GM12891 (cell line): Measurements from ENCODE around the gene PIK3R3.
"Not testable (repeated sequence)": the region's sequence is repeated elsewhere in the genome, so short reads cannot be mapped to it uniquely, and the experiment has no call there.

ENCODE experiments used
- DNase-seq: peaks from one replicate; pipeline ENCODE4 v3.0.0; 2011; ENCODE audit warnings: low spot score; ENCODE audit not compliant: insufficient read length
- FAIRE-seq: peaks from 2 replicates; lab custom pipeline; 2011; peaks lifted over from hg19 to GRCh38; lab: Jason Lieb, UNC
- PAX5 ChIP-seq: IDR thresholded peaks from 2 replicates; pipeline ENCODE4 v1.6.1; 2011; ENCODE audit warnings: low read length, moderate library complexity, mild to moderate bottlenecking; ENCODE audit not compliant: insufficient read depth, severe bottlenecking
- POLR2A ChIP-seq: IDR thresholded peaks from 2 replicates; pipeline ENCODE4 v1.6.1; 2011; ENCODE audit warnings: low read depth, low read length, control low read depth
- POLR2AphosphoS5 ChIP-seq: IDR thresholded peaks from 2 replicates; pipeline ENCODE4 v1.6.1; 2011; ENCODE audit warnings: low read depth, low read length, control low read depth
- POU2F2 ChIP-seq: IDR thresholded peaks from 2 replicates; pipeline ENCODE4 v1.6.1; 2011; ENCODE audit warnings: low read depth, mild to moderate bottlenecking, control low read depth, low read length, moderate library complexity
- SPI1 ChIP-seq: IDR thresholded peaks from 2 replicates; pipeline ENCODE4 v1.6.1; 2011; ENCODE audit warnings: low read depth, low read length, control low read depth
- TAF1 ChIP-seq: IDR thresholded peaks from 2 replicates; pipeline ENCODE4 v1.6.1; 2011; ENCODE audit warnings: low read depth, low read length, control low read depth

The PIK3R3 gene

DNA sequence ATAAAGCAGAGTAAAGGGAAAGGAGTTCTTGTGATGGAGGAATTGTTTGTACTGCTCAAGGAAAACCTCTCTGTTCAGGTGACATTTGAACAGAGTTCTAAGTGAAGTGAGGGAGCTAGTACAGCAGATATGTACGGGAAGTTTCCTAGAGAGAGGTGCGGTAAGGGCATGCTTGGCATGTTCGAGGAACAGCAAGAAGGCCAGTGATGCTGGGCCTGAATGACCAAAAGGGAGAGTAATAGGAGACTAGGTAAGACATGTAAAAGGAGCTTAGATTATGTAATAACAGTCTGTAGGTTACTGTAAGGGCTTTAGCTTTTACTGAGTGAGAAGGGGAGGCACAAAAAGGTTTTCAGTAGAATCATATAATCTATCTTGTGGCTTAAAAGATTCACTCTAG, 63.9 kb downstream of the PIK3R3 start:
- no peak for DNase-seq
- no peak for TF ChIP-seq TAF1
- peak; percentile 41 for FAIRE-seq

DNA sequence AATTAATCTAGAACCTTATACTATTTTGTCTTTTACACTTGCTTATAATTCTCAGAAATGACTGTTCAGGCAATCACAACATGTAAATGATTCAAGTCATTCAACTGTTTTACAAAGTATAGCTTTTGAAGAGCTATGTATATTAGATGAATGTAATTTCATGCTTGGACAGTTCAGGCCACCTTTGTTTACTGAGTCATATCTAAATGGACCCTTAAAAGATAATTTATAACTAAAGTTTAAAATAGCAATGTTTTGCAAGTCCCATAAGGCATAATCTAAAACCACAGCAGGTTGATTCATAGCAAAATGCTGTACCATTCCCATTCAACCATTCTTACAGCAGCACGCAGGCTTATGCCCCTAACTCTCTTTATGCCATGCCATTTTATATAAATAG, 64.8 kb downstream of the PIK3R3 start:
- FAIRE-seq (no peak), DNase-seq (no peak)
- TF ChIP-seq SPI1 (no peak), PAX5 (no peak), POLR2AphosphoS5 (no peak), POLR2A (no peak), TAF1 (no peak)

DNA sequence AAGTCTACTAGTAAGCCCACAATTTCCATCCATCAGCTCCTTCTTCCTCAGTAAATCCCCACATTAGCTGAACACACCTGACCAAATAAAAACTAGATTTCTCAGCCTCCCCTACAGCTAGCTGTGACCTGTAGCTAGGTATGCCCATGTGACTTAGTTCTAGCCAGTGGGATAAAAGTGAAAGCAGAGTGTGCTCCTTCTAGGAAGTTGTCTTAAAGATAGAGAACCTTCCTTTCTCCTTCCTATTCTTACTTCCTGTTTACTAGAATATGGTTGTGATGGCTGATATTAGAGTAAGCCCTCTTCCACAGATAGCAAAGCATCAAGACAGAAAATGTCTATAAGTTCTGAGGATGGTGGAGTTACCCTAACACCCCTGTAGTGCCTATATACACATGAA, 67.0 kb downstream of the PIK3R3 start:
- FAIRE-seq, result peak; percentile 84
- DNase-seq, result no peak
- no peak for TF ChIP-seq SPI1
- no peak for TF ChIP-seq POLR2AphosphoS5
- TF ChIP-seq POLR2A, result no peak
- no peak for TF ChIP-seq POU2F2
- no peak for TF ChIP-seq TAF1
- TF ChIP-seq PAX5, result no peak

DNA sequence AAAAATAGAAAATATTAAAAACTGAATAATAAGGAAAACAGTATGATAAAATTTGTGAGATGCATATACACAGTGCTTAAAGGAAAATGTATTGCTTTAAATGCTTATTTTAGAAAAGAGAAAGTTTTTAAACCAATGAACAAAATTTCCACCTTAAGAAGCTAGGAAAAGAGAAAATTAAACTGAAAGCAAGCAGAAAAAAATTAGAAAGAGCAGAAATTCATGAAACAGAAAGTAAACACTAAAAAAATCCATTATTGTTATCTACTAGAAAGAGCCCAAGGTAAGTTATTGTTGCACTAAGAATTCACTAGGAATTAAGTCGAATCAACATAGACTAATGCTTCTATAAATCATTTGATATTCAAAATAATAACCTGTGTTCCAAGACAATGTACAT, 67.7 kb downstream of the PIK3R3 start:
- no peak for TF ChIP-seq POLR2A
- no peak for TF ChIP-seq PAX5
- TF ChIP-seq SPI1, result no peak
- TF ChIP-seq TAF1, result no peak
- TF ChIP-seq POU2F2, result no peak
- TF ChIP-seq POLR2AphosphoS5, result no peak
- no peak for DNase-seq
- no peak for FAIRE-seq

DNA sequence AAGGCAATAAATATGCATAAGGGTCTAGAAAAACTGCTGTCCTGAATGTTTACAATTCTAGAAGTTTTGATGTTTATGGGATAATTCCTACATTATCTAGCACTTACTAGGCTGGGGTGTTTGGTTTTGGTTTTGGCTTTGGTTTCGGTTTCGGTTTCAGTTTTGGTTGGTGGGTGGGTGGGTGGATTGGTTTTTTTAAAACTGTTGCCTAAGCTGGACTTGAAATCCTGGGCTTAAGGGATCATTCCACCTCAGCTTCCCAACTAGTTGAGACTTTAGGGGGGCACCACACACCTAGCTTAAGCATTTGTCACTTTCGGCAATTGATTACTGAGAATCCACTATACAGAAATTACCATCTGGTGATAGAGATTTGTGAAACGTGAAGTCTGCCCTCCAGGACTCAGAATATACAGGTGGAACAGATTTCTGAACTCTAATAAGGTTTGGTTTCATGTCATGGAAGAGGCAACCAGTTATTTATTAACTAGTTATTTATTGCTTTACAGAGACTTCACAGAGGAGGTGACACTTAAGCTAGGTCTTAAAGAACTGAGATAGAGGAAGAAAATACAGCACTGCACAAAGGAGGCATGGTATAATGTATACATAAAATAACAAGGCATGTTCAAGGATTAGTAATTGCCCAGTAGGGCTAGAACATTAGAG, 69.6 kb downstream of the PIK3R3 start:
- TF ChIP-seq SPI1 (no peak), POU2F2 (no peak), TAF1 (no peak), POLR2A (no peak), POLR2AphosphoS5 (no peak), PAX5 (no peak)
- peak; percentile 67 for FAIRE-seq
- no peak for DNase-seq

DNA sequence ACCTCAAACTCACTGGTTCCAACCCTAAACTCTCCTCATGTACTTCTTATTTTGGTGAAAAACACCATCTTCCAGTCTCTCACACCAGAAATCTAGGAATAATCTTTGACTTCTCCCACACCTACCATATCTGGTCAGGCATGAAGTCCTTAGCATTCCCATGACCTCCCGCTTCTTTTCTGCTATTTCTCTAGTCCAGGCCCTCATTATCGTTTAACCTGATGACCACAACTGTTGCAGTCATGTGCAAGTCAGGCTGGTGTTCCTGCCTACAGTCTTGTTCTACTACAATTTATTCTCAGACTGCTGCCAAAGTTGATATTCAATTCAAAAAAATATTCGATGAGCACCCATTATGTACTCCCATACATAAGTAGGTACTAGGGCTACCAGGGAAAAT, 71.3 kb downstream of the PIK3R3 start:
- FAIRE-seq (no peak), DNase-seq (no peak)
- TF ChIP-seq POU2F2 (no peak), TAF1 (no peak), POLR2A (no peak), SPI1 (no peak), PAX5 (no peak), POLR2AphosphoS5 (no peak)

DNA sequence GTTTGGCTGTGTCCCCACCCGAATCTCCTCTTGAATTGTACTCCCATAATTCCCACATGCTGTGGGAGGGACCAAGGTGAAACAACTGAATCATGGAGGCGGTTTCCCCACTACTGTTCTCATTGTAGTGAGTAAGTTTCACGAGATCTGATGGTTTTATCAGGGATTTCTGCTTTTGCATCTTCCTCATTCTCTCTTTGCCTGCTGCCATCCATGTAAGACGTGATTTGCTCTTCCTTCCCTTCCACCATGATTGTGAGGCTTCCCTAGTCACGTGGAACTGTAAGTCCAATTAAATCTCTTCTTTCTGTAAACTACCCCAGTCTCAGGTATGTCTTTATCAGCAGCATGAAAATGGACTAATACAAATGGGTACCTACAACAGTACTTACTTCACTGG, 73.5 kb downstream of the PIK3R3 start:
- DNase-seq (no peak), FAIRE-seq (no peak)
- TF ChIP-seq TAF1 (no peak), PAX5 (no peak), POLR2A (no peak), SPI1 (no peak), POLR2AphosphoS5 (no peak), POU2F2 (no peak)

DNA sequence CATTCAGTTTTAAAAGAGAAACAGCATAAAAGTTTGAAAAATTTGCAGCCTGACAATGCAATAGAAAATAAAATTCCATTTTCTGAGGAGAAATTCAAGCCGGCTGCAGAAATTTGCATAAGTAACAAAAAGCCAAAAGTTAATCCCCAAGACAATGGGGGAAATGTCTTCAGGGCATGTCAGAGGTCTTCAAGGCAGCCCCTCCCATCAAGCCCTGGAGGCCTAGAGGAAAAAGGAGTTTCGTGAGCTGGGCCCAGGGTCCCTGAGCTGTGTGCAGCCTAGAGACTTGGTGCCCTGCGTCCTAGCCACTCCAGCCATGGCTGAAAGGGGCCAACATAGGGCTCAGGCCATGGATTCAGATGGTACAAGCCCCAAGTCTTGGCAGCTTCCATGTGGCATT, 74.6 kb downstream of the PIK3R3 start:
- DNase-seq (no peak), FAIRE-seq (no peak)
- no peak for TF ChIP-seq TAF1
- TF ChIP-seq POLR2AphosphoS5, result no peak
- no peak for TF ChIP-seq SPI1
- TF ChIP-seq PAX5, result no peak
- TF ChIP-seq POLR2A, result no peak
- no peak for TF ChIP-seq POU2F2

DNA sequence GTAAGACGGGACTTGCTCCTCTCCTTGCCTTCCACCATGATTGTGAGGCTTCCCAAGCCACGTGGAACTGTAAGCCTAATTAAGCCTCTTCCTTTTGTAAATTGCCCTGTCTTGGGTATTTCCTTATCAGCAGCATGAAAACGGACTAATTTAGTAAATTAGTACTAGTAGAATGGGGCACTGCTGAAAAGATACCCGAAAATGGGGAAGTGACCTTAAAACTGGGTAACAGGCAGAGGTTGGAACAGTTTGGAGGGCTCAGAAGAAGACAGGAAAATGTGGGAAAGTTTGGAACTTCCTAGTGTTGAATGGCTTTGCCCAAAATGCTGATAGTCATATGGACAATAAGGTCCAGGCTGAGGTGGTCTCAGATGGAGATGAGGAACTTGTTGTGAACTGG, 75.2 kb downstream of the PIK3R3 start:
- TF ChIP-seq SPI1, result peak; percentile 42
- FAIRE-seq, DNase-seq: not testable (repeated sequence)

DNA sequence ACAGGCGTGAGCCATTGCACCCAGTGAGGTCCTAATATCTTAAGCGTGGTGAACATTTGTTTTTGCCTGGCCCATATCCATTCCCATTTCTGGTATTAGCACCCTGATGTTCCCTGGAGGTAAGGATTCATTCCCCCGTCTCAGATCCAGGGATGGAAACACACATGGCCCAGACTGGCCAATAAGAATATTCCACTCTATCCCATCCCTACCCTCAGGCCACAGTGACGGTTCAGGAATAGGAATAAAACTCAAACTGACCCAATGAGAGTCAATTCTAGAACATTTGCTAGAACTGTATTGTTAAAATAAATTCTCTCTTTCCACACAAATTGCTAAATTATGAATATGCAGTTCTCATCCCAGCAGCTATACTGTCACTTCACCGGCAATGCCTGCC, 76.1 kb downstream of the PIK3R3 start:
- FAIRE-seq, result no peak
- TF ChIP-seq POLR2A, result no peak
- no peak for TF ChIP-seq POLR2AphosphoS5
- no peak for TF ChIP-seq TAF1
- no peak for TF ChIP-seq PAX5
- no peak for TF ChIP-seq SPI1
- TF ChIP-seq POU2F2, result no peak
- DNase-seq, result no peak

DNA sequence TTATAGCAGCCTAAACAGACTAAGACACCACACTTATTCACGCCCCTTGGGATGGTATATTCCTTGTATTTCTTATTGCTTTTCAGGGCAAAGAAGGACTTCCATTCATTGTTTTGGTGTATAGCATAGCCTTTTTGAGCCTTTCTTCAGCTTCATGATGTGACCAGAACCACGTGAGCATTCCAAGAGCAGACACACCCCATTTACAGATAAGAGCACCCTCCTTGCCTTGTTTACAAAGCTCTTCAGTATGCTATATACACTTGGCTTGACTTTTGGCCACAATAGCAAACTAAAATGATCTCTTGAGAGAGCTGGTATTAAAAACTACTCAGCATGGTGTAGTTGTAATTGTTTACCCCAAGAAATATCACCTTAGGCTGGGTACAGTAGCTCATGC, 78.7 kb downstream of the PIK3R3 start:
- DNase-seq (no peak), FAIRE-seq (no peak)
- TF ChIP-seq POLR2A (no peak), SPI1 (no peak), POU2F2 (no peak), TAF1 (no peak), PAX5 (no peak), POLR2AphosphoS5 (no peak)
